ENCODE results near the gene WDR1. TPM values are rescaled to one million over a fixed set of nuclear protein-coding genes. Genes with fewer than 3 reads are reported as not detected.

The WDR1 gene
- total RNA-seq, 2 experiments from 2014 or later, result 397 to 413 TPM

GRCh38 chr4:10105421-10105820 lies 11.2 kb downstream of the WDR1 start:
- POLR2A ChIA-PET, result no interaction called here
- CTCF ChIA-PET, result no interaction called here

GRCh38 chr4:10104991-10105276 lies 11.7 kb downstream of the WDR1 start:
- ChIA-PET POLR2A (interaction anchor here (0.9 kb wide), 1 partner anchor 9 kb away, joined by 4 read pairs; no protein-coding TSS in a partner anchor), CTCF (interaction anchor here (0.7 to 1.5 kb wide), 2 partner anchors 10 to 13 kb away, joined by 3 to 5 read pairs; no protein-coding TSS in a partner anchor)

DNA sequence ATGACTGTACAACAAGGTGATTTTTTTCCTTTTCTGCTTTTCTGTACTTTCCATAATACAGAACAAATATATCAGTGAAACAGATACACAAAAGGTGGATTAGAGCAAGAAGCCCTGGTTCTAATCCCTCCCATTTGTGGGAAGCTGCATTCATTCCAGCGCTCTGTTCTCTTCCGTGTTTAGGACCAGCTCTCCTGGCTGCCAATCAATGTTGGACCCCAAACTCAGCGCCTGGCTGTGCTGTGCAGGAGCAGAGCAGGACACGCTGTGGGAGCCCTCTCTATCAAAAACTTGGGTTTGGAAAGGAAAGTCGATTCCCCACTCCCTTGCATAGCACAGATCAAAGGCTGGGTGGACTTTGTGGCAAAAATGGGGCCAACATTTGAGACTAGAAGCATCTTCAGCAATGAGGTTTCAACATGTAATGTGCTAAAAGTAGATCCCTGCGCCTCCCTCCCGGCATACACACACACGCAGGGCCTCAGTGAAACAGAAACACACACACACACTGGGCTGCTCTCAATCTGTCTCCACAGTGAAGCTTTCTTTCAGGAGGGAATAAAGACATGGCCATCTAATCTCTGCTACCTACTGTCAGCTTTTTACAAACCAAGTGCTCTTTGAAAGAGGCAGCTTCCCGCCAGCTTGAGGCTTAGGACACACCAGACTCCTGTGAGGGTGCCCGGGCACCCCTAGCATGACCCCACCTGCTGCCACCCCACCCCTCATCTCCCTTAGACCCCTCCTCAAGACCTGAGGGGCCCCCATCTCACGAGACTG lies 12.2 kb downstream of the WDR1 start:
- CTCF ChIA-PET, result interaction anchor here (0.7 to 1.5 kb wide), 2 partner anchors 10 to 14 kb away, joined by 3 to 5 read pairs; no protein-coding TSS in a partner anchor
- POLR2A ChIA-PET, result interaction anchor here (0.9 to 1.1 kb wide), 2 partner anchors 9 to 12 kb away, joined by 4 to 6 read pairs; partner anchors contain the start of gene WDR1

- CTCF ChIA-PET, result no interaction called here
- POLR2A ChIA-PET, result interaction anchor here (0.6 kb wide), 1 partner anchor 9 kb away, joined by 8 read pairs; no protein-coding TSS in a partner anchor
Measured at GRCh38 chr4:10102474-10103332, 13.9 kb downstream of the WDR1 start.

DNA sequence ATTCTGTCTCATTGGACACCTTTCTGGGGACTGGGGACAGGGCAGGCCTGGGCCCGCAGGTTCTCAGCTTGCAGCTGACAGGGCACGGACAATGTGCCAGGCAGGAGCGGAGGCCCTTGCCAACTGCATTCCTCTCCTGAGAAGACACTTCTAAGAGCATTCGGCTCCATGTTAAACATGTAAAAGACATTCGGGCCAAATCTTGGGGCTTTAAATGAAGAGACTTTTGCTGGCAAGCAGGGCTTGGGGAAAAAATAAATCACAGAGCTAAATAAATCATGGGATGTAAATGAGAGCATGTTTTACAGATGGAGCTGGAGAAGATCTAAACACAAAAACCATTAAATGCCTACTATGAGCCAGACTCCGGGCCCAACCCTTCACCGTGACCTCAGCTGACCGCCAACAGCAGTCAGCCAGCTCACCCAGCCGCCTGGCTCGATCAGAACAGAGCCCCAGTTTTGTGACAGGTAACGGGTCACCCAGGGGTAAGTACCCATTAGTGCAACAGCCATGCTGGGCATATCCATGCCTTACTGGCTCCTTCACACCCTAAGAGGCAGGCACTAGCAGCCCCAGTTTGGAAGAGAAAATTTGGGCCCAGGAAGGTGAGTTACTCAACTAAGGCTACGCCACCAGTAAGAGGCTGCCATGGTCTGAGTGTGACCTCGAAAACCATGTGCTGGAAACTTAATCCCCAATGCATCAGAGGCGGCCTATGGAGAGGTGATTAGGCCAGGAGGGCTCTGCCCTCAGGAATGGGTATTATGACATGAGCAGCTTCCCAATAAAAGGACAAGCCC lies 14.7 kb downstream of the WDR1 start:
- ChIA-PET CTCF (no interaction called here), POLR2A (no interaction called here)

GRCh38 chr4:10100734-10101216 lies 15.8 kb downstream of the WDR1 start:
- ChIA-PET POLR2A (interaction anchor here (0.7 kb wide), 1 partner anchor 17 kb away, joined by 4 read pairs; no protein-coding TSS in a partner anchor), CTCF (interaction anchor here (1.7 kb wide), 1 partner anchor 16 kb away, joined by 4 read pairs; the partner anchor contains the start of gene WDR1)

- ChIA-PET CTCF (interaction anchor here (1.7 kb wide), 1 partner anchor 17 kb away, joined by 4 read pairs; the partner anchor contains the start of gene WDR1), POLR2A (interaction anchor here (0.7 to 0.8 kb wide), 2 partner anchors 13 to 18 kb away, joined by 4 read pairs; no protein-coding TSS in a partner anchor)
Measured at GRCh38 chr4:10099499-10100325, 16.9 kb downstream of the WDR1 start.

GRCh38 chr4:10098780-10099160 lies 17.8 kb downstream of the WDR1 start:
- CTCF ChIA-PET, result interaction anchor here (1.7 kb wide), 1 partner anchor 18 kb away, joined by 4 read pairs; the partner anchor contains the start of gene WDR1
- POLR2A ChIA-PET, result no interaction called here

- POLR2A ChIA-PET, result interaction anchor here (4.1 to 4.8 kb wide), 2 partner anchors 10 to 19 kb away, joined by 25 to 39 read pairs; partner anchors contain the start of gene WDR1
Measured at GRCh38 chr4:10097906-10098779, 18.5 kb downstream of the WDR1 start.

DNA sequence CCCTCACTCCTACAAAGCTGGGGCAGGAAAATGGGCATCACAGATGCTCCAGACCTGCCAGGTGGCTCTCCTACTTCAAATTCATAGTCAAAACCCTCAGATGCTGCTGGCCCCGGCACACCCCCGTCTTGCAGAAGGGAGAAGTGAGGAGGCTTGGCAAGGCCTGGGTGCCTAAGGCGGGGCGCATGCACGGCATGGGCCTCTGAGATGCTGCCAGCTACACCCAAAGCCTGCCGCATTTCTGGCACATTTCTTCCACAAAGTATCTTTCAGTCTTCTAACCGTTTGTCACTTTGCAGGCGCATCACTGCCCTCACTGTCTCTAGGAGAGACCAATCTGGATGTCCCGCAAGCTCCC lies 19.6 kb downstream of the WDR1 start:
- CTCF ChIA-PET, result interaction anchor here (1.7 to 3.0 kb wide), 2 partner anchors 10 to 18 kb away, joined by 6 to 18 read pairs; no protein-coding TSS in a partner anchor

More at GRCh38 chr4:10097906-10098779, 18.5 kb downstream of the WDR1 start:
- CTCF ChIA-PET, result interaction anchor here (0.7 to 3.0 kb wide), 2 partner anchors 9 to 20 kb away, joined by 3 to 18 read pairs; no protein-coding TSS in a partner anchor

DNA sequence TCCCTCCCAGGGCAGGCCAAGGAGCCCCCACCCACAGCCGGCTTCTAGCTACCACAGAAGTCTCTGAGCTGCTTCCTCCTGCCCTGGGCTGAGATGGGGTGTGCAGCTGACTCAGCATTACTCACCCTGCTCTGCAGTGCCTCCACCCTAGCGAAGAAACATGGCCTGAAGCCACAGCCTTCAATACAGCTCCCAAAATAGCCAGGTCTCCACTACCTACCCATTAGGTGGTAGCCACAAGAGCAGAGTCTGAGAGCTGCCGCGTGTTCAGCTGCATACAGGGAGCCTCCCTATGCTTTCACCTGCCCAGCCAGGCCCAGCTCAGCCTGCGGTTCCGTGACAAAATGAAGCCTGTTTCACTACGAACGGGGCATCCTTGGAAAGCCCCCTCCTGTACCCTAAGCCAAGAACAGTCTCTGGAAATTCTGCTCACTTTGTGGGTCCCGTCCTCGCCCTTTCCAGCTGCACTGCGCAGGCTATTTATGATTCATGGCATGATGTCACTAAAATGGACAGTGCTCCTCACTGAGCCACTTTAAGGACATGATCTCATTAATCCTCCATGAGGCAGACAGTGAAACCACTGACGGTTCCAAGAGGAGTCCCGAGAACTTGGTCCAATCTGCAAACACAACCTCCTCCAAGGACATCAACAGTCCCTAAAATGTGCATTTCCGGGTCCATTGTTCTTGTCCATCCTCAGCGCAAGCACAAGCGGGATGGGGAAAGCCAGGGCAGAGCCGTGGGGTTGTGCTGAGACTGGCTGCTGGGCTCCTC lies 20.2 kb downstream of the WDR1 start:
- POLR2A ChIA-PET, result interaction anchor here (0.9 to 4.8 kb wide), 5 partner anchors 8 to 84 kb away, joined by 3 to 39 read pairs (median 7); partner anchors contain the start of gene WDR1
- CTCF ChIA-PET, result interaction anchor here (1.0 to 3.0 kb wide), 4 partner anchors 11 to 364 kb away, joined by 6 to 18 read pairs (median 6); partner anchors contain the start of gene WDR1

More for the DNA sequence above, 19.6 kb downstream of the WDR1 start:
- POLR2A ChIA-PET, result interaction anchor here (4.1 to 4.8 kb wide), 2 partner anchors 11 to 20 kb away, joined by 25 to 39 read pairs; partner anchors contain the start of gene WDR1

- ChIA-PET POLR2A (interaction anchor here (0.9 to 4.8 kb wide), 6 partner anchors 9 to 85 kb away, joined by 3 to 39 read pairs (median 6); partner anchors contain the start of gene WDR1), CTCF (interaction anchor here (1.0 to 3.0 kb wide), 5 partner anchors 9 to 365 kb away, joined by 5 to 18 read pairs (median 6); partner anchors contain the start of gene WDR1)
Measured at GRCh38 chr4:10095296-10095991, 21.2 kb downstream of the WDR1 start.

- CTCF ChIA-PET, result interaction anchor here (1.1 to 3.0 kb wide), 2 partner anchors 9 to 13 kb away, joined by 5 to 18 read pairs; no protein-coding TSS in a partner anchor
Measured at GRCh38 chr4:10094841-10095240, 21.8 kb downstream of the WDR1 start.

GRCh38 chr4:10093801-10094552 lies 22.6 kb downstream of the WDR1 start:
- CTCF ChIA-PET, result interaction anchor here (1.1 to 1.7 kb wide), 3 partner anchors 10 to 23 kb away, joined by 4 to 6 read pairs (median 5); partner anchors contain the start of gene WDR1
- POLR2A ChIA-PET, result interaction anchor here (0.9 to 4.8 kb wide), 6 partner anchors 9 to 25 kb away, joined by 3 to 39 read pairs (median 6); partner anchors contain the start of gene WDR1

More at GRCh38 chr4:10094841-10095240, 21.8 kb downstream of the WDR1 start:
- POLR2A ChIA-PET, result interaction anchor here (0.9 to 4.8 kb wide), 5 partner anchors 10 to 24 kb away, joined by 3 to 39 read pairs (median 7); partner anchors contain the start of gene WDR1

Data from activated CD8-positive, alpha-beta memory T cell treated with anti-CD3 and anti-CD28 coated beads for 36 hours (primary cell).